Esophagus squamous epithelium (tissue), 5 donors: ENCODE results near the gene ILF2. TPM values are rescaled to one million over a fixed set of nuclear protein-coding genes. Genes with fewer than 3 reads are reported as not detected.
A peak's percentile ranks its signal among the peaks of the same experiment; 100 is the strongest.
"Not testable (repeated sequence)": the region's sequence is repeated elsewhere in the genome, so short reads cannot be mapped to it uniquely, and the experiment has no call there.

Experiments used
- DNase-seq: peaks from one replicate; lab custom pipeline; 2025; lab: John Stamatoyannopoulos, UW
- H3K27ac ChIP-seq, 4 donors: fragments of 200-600 bp; sonication (generic); one replicate each; pipeline ENCODE4 v1.5.1; 2016 to 2019; ENCODE audit warnings: mild to moderate bottlenecking in 1 of 4
- H3K27me3 ChIP-seq, 4 donors: fragments of 200-600 bp; sonication (generic); 1 replicate in 3 of 4; 2 replicates in 1 of 4; pipeline versions ENCODE4 v1.5.1 to v1.6.0; 2017 to 2021; ENCODE audit warnings: antibody characterized with exemption in 1 of 4
- H3K36me3 ChIP-seq, 3 donors: fragments of 200-600 bp; sonication (generic); one replicate each; pipeline ENCODE4 v1.5.1; 2016 to 2019
- H3K4me1 ChIP-seq, 3 donors: fragments of 200-600 bp; sonication (generic); one replicate each; pipeline ENCODE4 v1.5.1; 2017 to 2019
- H3K4me3 ChIP-seq, 4 donors: fragments of 200-600 bp; sonication (generic); 1 replicate in 3 of 4; 2 replicates in 1 of 4; pipeline ENCODE4 v1.5.1; 2016 to 2019; ENCODE audit warnings: mild to moderate bottlenecking in 2 of 4, moderate library complexity in 1 of 4
- H3K9me3 ChIP-seq, 3 donors: fragments of 200-600 bp; sonication (generic); one replicate each; pipeline ENCODE4 v1.5.1; 2016 to 2019
- CTCF ChIP-seq, 6 experiments: fragments of 450-650 bp in 4 of 6; fragments of 200-600 bp in 2 of 6; sonication (generic) in 2 of 6; IDR thresholded peaks; one replicate each; pipeline ENCODE4 v1.5.1; 2016 to 2019; ENCODE audit warnings: antibody characterized with exemption in 6 of 6, mild to moderate bottlenecking in 4 of 6, moderate library complexity in 4 of 6
- POLR2A ChIP-seq, 4 donors: fragments of 450-650 bp; IDR thresholded peaks; one replicate each; pipeline ENCODE4 v1.6.1; 2017; ENCODE audit warnings: antibody characterized with exemption in 4 of 4, mild to moderate bottlenecking in 4 of 4, moderate library complexity in 3 of 4
- WGBS, 2 donors: methylation state at CpG; one replicate each; pipeline ENCODE4 v1.1.5; 2018; 5-methylcytosine and 5-hydroxymethylcytosine counted together
- intact Hi-C: fragments of 100-400 bp; cut with DNase I; formaldehyde crosslinking; loops from one replicate; pipeline ENCODE4 v1.15.0; 2022
- total RNA-seq, 4 donors: library from RNA; depleted of rRNA; stranded (reverse); fragments of >200 nt; gene quantifications; one replicate each; pipeline ENCODE4 v1.1.0, GENCODE V29; 2016
- donor health status: DM: yes; HTN: yes; CAD: no.

ILF2 gene
- total RNA-seq, 4 donors from 2014 or later = 78.0 to 166 (median 130) TPM

GRCh38 chr1:153642161-153642560 is 28.6 kb downstream of the ILF2 start:
- TF ChIP-seq POLR2A (IDR thresholded peaks at IDR 0.05) = no peak
- TF ChIP-seq CTCF (IDR thresholded peaks at IDR 0.05) = no peak
- WGBS, 2 donors = 80 to 84% methylated on average over 6 to 11 of the region's 11 CpGs
- intact Hi-C loops = no loop called here
- Histone ChIP-seq H3K4me1 (peaks cover 0 to 33% (median under 1%) of the 10 kb centered on the region in 3 donors), H3K36me3 (peaks cover 36 to 100% (median 65%) of the 10 kb centered on the region in 3 donors), H3K4me3 (no peak overlapping the region), H3K27ac (no peak overlapping the region), H3K9me3 (no peaks in the 10 kb centered on the region), H3K27me3 (no peaks in the 10 kb centered on the region)
- DNase-seq = no peak

DNA sequence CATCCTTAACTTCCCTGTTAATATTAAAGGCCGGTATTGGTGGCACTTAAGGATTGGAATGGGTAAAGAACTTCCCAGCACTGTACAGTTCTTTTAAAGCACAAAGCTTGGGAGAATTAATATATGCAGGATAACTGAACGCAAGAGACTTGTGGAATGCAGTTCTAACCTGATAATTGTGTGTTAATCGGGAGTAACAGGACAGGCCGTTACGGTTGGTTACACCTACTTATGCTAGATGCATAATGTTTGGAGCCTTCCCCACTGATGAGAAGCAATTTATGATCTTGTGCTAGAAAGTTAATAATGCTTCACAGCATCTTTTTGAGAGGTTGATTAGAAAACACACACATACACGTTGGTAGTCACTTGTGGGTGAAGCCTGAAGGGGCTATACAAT is 29.9 kb downstream of the ILF2 start:
- Histone ChIP-seq H3K27ac (no peak overlapping the region), H3K4me1 (peaks cover 3 to 41% (median 13%) of the 10 kb centered on the region in 3 donors), H3K27me3 (no peaks in the 10 kb centered on the region), H3K9me3 (no peaks in the 10 kb centered on the region), H3K36me3 (peaks cover 36 to 100% (median 63%) of the 10 kb centered on the region in 3 donors), H3K4me3 (no peak overlapping the region)
- DNase-seq = no peak
- intact Hi-C loops = no loop called here
- no peak for TF ChIP-seq POLR2A (IDR thresholded peaks at IDR 0.05)
- TF ChIP-seq CTCF (IDR thresholded peaks at IDR 0.05) = no peak
- 61 to 66% methylated on average over 6 of the region's 6 CpGs for WGBS, 2 donors

DNA sequence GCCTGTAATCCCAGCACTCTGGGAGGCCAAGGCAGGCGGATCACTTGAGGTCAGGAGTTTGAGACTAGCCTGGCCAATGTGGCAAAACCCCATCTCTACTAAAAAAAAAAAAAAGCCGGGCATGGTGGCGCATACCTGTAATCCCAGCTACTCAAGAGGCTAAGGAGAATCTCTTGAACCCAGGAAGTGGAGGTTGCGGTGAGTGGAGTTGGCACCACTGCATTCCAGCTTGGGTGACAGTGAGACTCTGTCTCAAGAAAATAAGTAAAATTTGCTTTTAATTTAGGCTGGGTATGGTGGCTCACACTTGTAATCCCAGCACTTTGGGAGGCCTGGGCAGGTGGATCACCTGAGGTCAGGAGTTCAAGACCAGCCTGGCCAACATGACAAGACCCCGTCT is 30.6 kb downstream of the ILF2 start:
- peaks cover 29 to 98% (median 61%) of the 10 kb centered on the region in 3 donors for H3K36me3 ChIP-seq
- not testable (repeated sequence) for DNase-seq
- 95% methylated on average over 5 of the region's 5 CpGs for WGBS, 2 donors

GRCh38 chr1:153639280-153639679 is 31.5 kb downstream of the ILF2 start:
- WGBS, 2 donors = 63 to 73% methylated on average over 3 of the region's 3 CpGs
- no peaks in the 10 kb centered on the region for H3K27me3 ChIP-seq
- no peak for TF ChIP-seq POLR2A (IDR thresholded peaks at IDR 0.05)
- TF ChIP-seq CTCF (IDR thresholded peaks at IDR 0.05) = no peak
- H3K9me3 ChIP-seq = no peaks in the 10 kb centered on the region
- no peak overlapping the region for H3K4me3 ChIP-seq
- no peak overlapping the region for H3K27ac ChIP-seq
- H3K4me1 ChIP-seq = peaks cover 13 to 54% (median 21%) of the 10 kb centered on the region in 3 donors
- H3K36me3 ChIP-seq = peaks cover 22 to 88% (median 61%) of the 10 kb centered on the region in 3 donors
- intact Hi-C loops = no loop called here
- no peak for DNase-seq

More for the DNA sequence above, 30.6 kb downstream of the ILF2 start:
- H3K27ac ChIP-seq, H3K9me3 ChIP-seq, intact Hi-C loops, H3K4me3 ChIP-seq, H3K27me3 ChIP-seq: not testable (repeated sequence)
- peaks cover 9 to 47% (median 20%) of the 10 kb centered on the region in 3 donors for H3K4me1 ChIP-seq

- Histone ChIP-seq H3K4me1 (peaks cover 16 to 51% (median 25%) of the 10 kb centered on the region in 3 donors), H3K9me3 (no peaks in the 10 kb centered on the region), H3K27me3 (no peaks in the 10 kb centered on the region), H3K4me3 (no peak overlapping the region), H3K27ac (no peak overlapping the region), H3K36me3 (peaks cover 22 to 78% (median 52%) of the 10 kb centered on the region in 3 donors)
- no peak for DNase-seq
- TF ChIP-seq CTCF (IDR thresholded peaks at IDR 0.05) (no peak), POLR2A (IDR thresholded peaks at IDR 0.05) (no peak)
- WGBS, 2 donors = 65 to 86% methylated on average over 6 of the region's 6 CpGs
- intact Hi-C loops = no loop called here
Measured at GRCh38 chr1:153638261-153638660, 32.5 kb downstream of the ILF2 start.

DNA sequence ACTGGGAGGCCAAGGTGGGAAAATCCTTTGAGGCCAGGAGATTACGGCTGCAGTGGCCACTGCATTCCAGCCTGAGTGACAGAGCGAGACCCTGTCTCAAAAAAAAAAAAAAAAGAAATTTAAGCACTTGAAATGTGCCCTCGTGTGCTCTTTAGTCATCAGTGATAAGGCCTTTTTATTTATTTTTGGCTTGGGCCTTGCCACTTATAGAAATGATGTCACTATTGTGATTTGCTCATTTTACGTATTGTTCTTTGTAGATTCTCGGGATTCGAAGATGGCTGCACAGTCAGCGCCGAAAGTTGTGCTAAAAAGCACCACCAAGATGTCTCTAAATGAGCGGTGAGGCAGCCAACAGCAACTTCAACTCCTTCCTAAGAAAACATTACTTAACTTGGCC is 34.5 kb downstream of the ILF2 start:
- Histone ChIP-seq H3K36me3 (peaks cover 22 to 59% (median 39%) of the 10 kb centered on the region in 3 donors), H3K27ac (peak overlapping the region in 2 of 4 donors; percentile 15 to 99), H3K27me3 (no peaks in the 10 kb centered on the region), H3K4me1 (peaks cover 19 to 59% (median 33%) of the 10 kb centered on the region in 3 donors), H3K9me3 (no peaks in the 10 kb centered on the region), H3K4me3 (no peak overlapping the region)
- no peak for DNase-seq
- TF ChIP-seq POLR2A (IDR thresholded peaks at IDR 0.05) (no peak), CTCF (IDR thresholded peaks at IDR 0.05) (no peak)
- intact Hi-C loops = no loop called here
- WGBS, 2 donors = 83 to 91% methylated on average over 9 of the region's 9 CpGs
